ENCODE results near the gene FRS2.

The FRS2 gene

GRCh38 chr12:69443916-69444315, 26.3 kb upstream of the FRS2 start:
- no peak for TF ChIP-seq CTCF (IDR thresholded peaks at IDR 0.05)

- TF ChIP-seq CTCF (IDR thresholded peaks at IDR 0.05) = no peak
These were observed 22.3 kb upstream of the FRS2 start for GRCh38 chr12:69447892-69448291.

DNA sequence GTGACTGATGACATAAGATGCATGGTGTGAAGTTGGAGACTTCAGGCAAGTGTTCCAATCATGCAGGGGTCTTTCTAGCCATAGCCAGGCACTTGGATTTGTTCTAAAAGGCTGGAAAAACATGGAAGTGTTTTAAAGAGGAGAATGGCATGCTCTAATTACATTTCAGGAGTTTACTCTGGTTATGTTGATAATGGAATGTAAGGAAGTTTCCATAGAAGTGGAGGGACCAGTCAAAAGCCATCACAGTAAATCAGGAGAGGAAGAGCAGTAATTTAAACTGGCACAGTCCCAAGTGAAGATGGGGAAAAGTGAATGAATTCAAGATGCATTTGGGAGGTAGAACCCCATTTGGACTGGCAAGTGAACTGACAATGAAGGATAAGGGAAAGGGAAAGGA, 13.9 kb upstream of the FRS2 start:
- TF ChIP-seq CTCF (IDR thresholded peaks at IDR 0.05) = no peak

GRCh38 chr12:69457433-69457832, 12.8 kb upstream of the FRS2 start:
- TF ChIP-seq CTCF (IDR thresholded peaks at IDR 0.05) = no peak

DNA sequence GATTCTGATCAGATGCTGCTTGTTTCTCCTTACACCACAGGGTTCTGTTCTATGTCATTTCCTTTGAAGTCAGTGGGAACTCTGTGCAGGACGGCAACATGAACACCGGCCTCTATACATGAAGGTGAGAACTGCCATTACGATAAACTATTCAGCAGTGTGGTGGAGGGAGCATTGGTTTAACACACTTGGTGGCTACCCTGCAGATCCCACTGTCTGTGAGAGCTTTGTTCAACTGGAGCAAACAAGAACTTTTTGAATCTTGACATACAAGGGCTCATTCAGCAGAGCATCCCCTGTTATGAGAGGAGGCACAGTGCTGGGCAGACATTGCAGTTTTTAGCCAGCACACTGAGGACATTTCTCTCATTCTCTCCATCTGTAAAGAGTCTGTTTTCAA, 10.7 kb upstream of the FRS2 start:
- TF ChIP-seq CTCF (IDR thresholded peaks at IDR 0.05) = no peak

GRCh38 chr12:69464428-69464827, 5.8 kb upstream of the FRS2 start:
- no peak for TF ChIP-seq CTCF (IDR thresholded peaks at IDR 0.05)

DNA sequence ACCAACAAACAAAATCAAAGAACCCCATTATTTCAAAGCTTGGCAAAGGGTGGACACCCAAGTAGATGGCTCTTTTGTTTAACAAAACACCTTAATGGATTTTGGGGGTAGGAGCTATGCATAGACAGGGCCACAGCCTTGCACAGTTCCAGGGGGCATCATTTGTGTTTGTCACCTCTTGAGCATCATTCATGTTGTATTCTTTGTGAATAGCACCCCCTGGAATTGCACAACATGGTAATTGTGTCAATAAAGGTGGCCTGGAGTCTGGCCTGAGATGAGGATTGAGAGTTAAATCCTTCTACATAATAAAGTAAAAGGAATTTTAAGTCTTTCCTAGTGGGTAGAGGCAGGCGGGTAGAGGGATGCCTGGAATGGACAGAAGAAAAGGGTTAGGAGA, 3.3 kb upstream of the FRS2 start:
- TF ChIP-seq CTCF (IDR thresholded peaks at IDR 0.05) = no peak

- no peak for TF ChIP-seq CTCF (IDR thresholded peaks at IDR 0.05)
These were observed 2.8 kb upstream of the FRS2 start for GRCh38 chr12:69467366-69467765.
